HG03108 (cell line): ENCODE measurements around the gene VMP1.
"Not testable (repeated sequence)": the region's sequence is repeated elsewhere in the genome, so short reads cannot be mapped to it uniquely, and the experiment has no call there.

ENCODE experiments used
- ATAC-seq: cut with Tn5 transposase; IDR thresholded peaks from one replicate; pipeline ENCODE4 v1.9.1; 2021; ENCODE audit warnings: moderate library complexity; ENCODE audit not compliant: unreplicated experiment

The VMP1 gene

GRCh38 chr17:59753522-59754467 is 46.3 kb downstream of the VMP1 start:
- peak; percentile 61 for ATAC-seq

GRCh38 chr17:59754552-59754951 is 47.1 kb downstream of the VMP1 start:
- no peak for ATAC-seq

GRCh38 chr17:59755069-59755468 is 47.6 kb downstream of the VMP1 start:
- ATAC-seq: not testable (repeated sequence)

GRCh38 chr17:59756236-59756818 is 48.9 kb downstream of the VMP1 start:
- ATAC-seq: no peak

GRCh38 chr17:59757043-59757442 is 49.6 kb downstream of the VMP1 start:
- no peak for ATAC-seq

- ATAC-seq: no peak
These were observed 50.0 kb downstream of the VMP1 start for GRCh38 chr17:59757470-59757869.

- no peak for ATAC-seq
These were observed 50.5 kb downstream of the VMP1 start for GRCh38 chr17:59757881-59758385.

GRCh38 chr17:59758998-59759651 is 51.7 kb downstream of the VMP1 start:
- ATAC-seq: not testable (repeated sequence)

- no peak for ATAC-seq
These were observed 52.7 kb downstream of the VMP1 start for GRCh38 chr17:59760160-59760559.

GRCh38 chr17:59761385-59762048 is 54.1 kb downstream of the VMP1 start:
- no peak for ATAC-seq

- no peak for ATAC-seq
These were observed 54.8 kb downstream of the VMP1 start for GRCh38 chr17:59762049-59762823.

GRCh38 chr17:59762824-59763374 is 55.4 kb downstream of the VMP1 start:
- no peak for ATAC-seq

GRCh38 chr17:59763861-59764260 is 56.4 kb downstream of the VMP1 start:
- no peak for ATAC-seq

- ATAC-seq: no peak
These were observed 56.9 kb downstream of the VMP1 start for GRCh38 chr17:59764292-59764741.

GRCh38 chr17:59765038-59765437 is 57.6 kb downstream of the VMP1 start:
- ATAC-seq: no peak

GRCh38 chr17:59766491-59766890 is 59.0 kb downstream of the VMP1 start:
- no peak for ATAC-seq

- no peak for ATAC-seq
These were observed 59.7 kb downstream of the VMP1 start for GRCh38 chr17:59767176-59767575.

GRCh38 chr17:59769887-59770286 is 62.4 kb downstream of the VMP1 start:
- no peak for ATAC-seq

- ATAC-seq: no peak
These were observed 63.6 kb downstream of the VMP1 start for GRCh38 chr17:59771093-59771492.
